Adrenal gland (tissue), 12 donors: ENCODE measurements around the gene CHRNB4. TPM values are rescaled to one million over a fixed set of nuclear protein-coding genes. Genes with fewer than 3 reads are reported as not detected.
A peak's percentile ranks its signal among the peaks of the same experiment; 100 is the strongest.

Experiments used
- DNase-seq, 7 donors: peaks; one replicate each; pipeline ENCODE4 v3.0.0-alpha.2; 2019 to 2020
- H3K27ac ChIP-seq, 5 donors: fragments of 200-600 bp; sonication (generic) in 4 of 5; 1 replicate in 3 of 5; 2 replicates in 2 of 5; pipeline versions ENCODE4 v1.5.1 to v1.8.0; 2016 to 2020; ENCODE audit warnings: mild to moderate bottlenecking in 1 of 5
- H3K27me3 ChIP-seq: fragments of 200-600 bp; 2 replicates; pipeline ENCODE4 v1.8.0; 2021
- H3K36me3 ChIP-seq, 2 donors: fragments of 200-600 bp; replicated peaks in 1 of 2; 1 replicate in 1 of 2; 2 replicates in 1 of 2; pipeline versions ENCODE4 v1.5.1 to v1.8.0; 2018 to 2022
- H3K4me1 ChIP-seq, 2 donors: fragments of 200-600 bp; replicated peaks in 1 of 2; 1 replicate in 1 of 2; 2 replicates in 1 of 2; pipeline versions ENCODE4 v1.5.1 to v1.8.0; 2018 to 2021
- H3K4me3 ChIP-seq, 4 donors: fragments of 200-600 bp; sonication (generic) in 3 of 4; one replicate each; pipeline ENCODE4 v1.5.1; 2016 to 2018
- H3K9me3 ChIP-seq, 3 donors: fragments of 200-600 bp; sonication (generic) in 1 of 3; replicated peaks in 1 of 3; 1 replicate in 2 of 3; 2 replicates in 1 of 3; pipeline versions ENCODE4 v1.5.1 to v1.8.0; 2016 to 2021
- POLR2A ChIP-seq, 2 donors: fragments of 450-650 bp; IDR thresholded peaks; one replicate each; pipeline ENCODE4 v1.6.1; 2017; ENCODE audit warnings: antibody characterized with exemption in 2 of 2, mild to moderate bottlenecking in 2 of 2, moderate library complexity in 1 of 2
- WGBS, 4 donors: extraction: QIAGEN DNeasy Blood & Tissue Kit in 2 of 4; methylation state at CpG; one replicate each; pipeline versions ENCODE4 v1.1.5 to v1.1.7; 2013 to 2017; 5-methylcytosine and 5-hydroxymethylcytosine counted together
- intact Hi-C, 2 donors: fragments of 100-400 bp; cut with DNase I; formaldehyde crosslinking; loops; one replicate each; pipeline versions ENCODE4 v1.14.1 to v1.15.0; 2022 to 2023
- polyA plus RNA-seq, 3 donors: library from polyadenylated mRNA; stranded (reverse); fragments of 200-250 nt in 2 of 3; fragments of 350-450 nt in 1 of 3; fragmentation: Illumina TruSeq in 1 of 3; extraction: RNeasy Lipid Tissue Mini Kit (QIAGEN cat#74804) in 1 of 3; gene quantifications; one replicate each; pipeline ENCODE4 v1.2.3, GENCODE V29; 2013 to 2014
- total RNA-seq, 9 donors: library from RNA; depleted of rRNA in 4 of 9; stranded (reverse); fragments of >200 nt in 4 of 9; fragments of 120-200 nt in 1 of 9; fragmentation: NEBNext Ultra II Directional in 1 of 9; extraction: Animal tissue kit (Norgen Biotek cat#: 25700) in 1 of 9; gene quantifications; one replicate each; pipeline versions ENCODE4 v1.1.0 to v1.2.4, GENCODE V29; 2013 to 2023
- TF ChIP-seq, protein P1 (sequence below), 6 experiments: fragments of 450-650 bp in 4 of 6; fragments of 200-600 bp in 2 of 6; sonication (generic) in 1 of 6; IDR thresholded peaks; 1 replicate in 5 of 6; 2 replicates in 1 of 6; pipeline versions ENCODE4 v1.5.1 to v1.8.0; 2016 to 2021; ENCODE audit warnings: antibody characterized with exemption in 6 of 6, mild to moderate bottlenecking in 2 of 6, moderate library complexity in 1 of 6
- donor health status: healthy with polysubstance abuse.
- donor health status: Bipolar disorder and iron deficiency.
- donor health status: DM: yes; HTN: yes; CAD: no.
- donor health status: DM: no; HTN: no; CAD: no.
- donor health status: DM: no; HTN: no; CAD: no.
- donor health status: DM: yes; HTN: yes; CAD: no.

Gene CHRNB4
- total and polyA plus RNA-seq, 12 donors: 0.24 to 5.7 (median 1.2) TPM

GRCh38 chr15:78623786-78624497 lies 17.1 kb downstream of the CHRNB4 start:
- H3K9me3 ChIP-seq: no peaks in the 10 kb centered on the region
- TF ChIP-seq, protein P1, sequence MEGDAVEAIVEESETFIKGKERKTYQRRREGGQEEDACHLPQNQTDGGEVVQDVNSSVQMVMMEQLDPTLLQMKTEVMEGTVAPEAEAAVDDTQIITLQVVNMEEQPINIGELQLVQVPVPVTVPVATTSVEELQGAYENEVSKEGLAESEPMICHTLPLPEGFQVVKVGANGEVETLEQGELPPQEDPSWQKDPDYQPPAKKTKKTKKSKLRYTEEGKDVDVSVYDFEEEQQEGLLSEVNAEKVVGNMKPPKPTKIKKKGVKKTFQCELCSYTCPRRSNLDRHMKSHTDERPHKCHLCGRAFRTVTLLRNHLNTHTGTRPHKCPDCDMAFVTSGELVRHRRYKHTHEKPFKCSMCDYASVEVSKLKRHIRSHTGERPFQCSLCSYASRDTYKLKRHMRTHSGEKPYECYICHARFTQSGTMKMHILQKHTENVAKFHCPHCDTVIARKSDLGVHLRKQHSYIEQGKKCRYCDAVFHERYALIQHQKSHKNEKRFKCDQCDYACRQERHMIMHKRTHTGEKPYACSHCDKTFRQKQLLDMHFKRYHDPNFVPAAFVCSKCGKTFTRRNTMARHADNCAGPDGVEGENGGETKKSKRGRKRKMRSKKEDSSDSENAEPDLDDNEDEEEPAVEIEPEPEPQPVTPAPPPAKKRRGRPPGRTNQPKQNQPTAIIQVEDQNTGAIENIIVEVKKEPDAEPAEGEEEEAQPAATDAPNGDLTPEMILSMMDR (IDR thresholded peaks at IDR 0.05): no peak
- no peak for TF ChIP-seq POLR2A (IDR thresholded peaks at IDR 0.05)
- H3K27me3 ChIP-seq: peaks cover 25% of the 10 kb centered on the region
- no peak overlapping the region for H3K4me3 ChIP-seq
- DNase-seq: peak in 2 of 7 donors; percentile 5 to 41
- intact Hi-C loops: no loop called here
- H3K36me3 ChIP-seq: no peaks in the 10 kb centered on the region
- H3K4me1 ChIP-seq: peaks cover 0 to 11% of the 10 kb centered on the region in 2 donors
- WGBS, 4 donors: 85 to 91% (median 88%) methylated on average over 7 of the region's 7 CpGs
- H3K27ac ChIP-seq: no peak overlapping the region

- TF ChIP-seq POLR2A (IDR thresholded peaks at IDR 0.05): no peak
- TF ChIP-seq, protein P1 (IDR thresholded peaks at IDR 0.05): no peak
- Histone ChIP-seq H3K27me3 (peaks cover 28% of the 10 kb centered on the region), H3K9me3 (no peaks in the 10 kb centered on the region), H3K36me3 (no peaks in the 10 kb centered on the region), H3K4me1 (peaks cover 0 to 11% of the 10 kb centered on the region in 2 donors), H3K4me3 (no peak overlapping the region), H3K27ac (no peak overlapping the region)
- DNase-seq: peak in 2 of 7 donors; percentile 12 to 47
- WGBS, 4 donors: 84 to 91% (median 88%) methylated on average over 9 to 10 of the region's 10 CpGs
- intact Hi-C loops: no loop called here
Observed at GRCh38 chr15:78621810-78622402, 19.1 kb downstream of the CHRNB4 start.

- intact Hi-C loops: no loop called here
- Histone ChIP-seq H3K4me1 (peaks cover 0 to 11% of the 10 kb centered on the region in 2 donors), H3K27me3 (peaks cover 28% of the 10 kb centered on the region), H3K27ac (peak within 1 kb of the TSS in 1 of 5 donors; percentile 69), H3K36me3 (no peaks in the 10 kb centered on the region), H3K9me3 (no peaks in the 10 kb centered on the region), H3K4me3 (peak within 1 kb of the TSS in 1 of 4 donors; percentile 49)
- WGBS, 4 donors: 2 to 10% (median 4%) methylated on average over 20 to 102 of the region's 102 CpGs
- peak in 2 of 7 donors; percentile 15 to 49 for DNase-seq
- peak in 1 of 2 donors; percentile 7 for TF ChIP-seq POLR2A (IDR thresholded peaks at IDR 0.05)
- TF ChIP-seq, protein P1 (IDR thresholded peaks at IDR 0.05): no peak
Observed at GRCh38 chr15:78620527-78621421, 20.2 kb downstream of the CHRNB4 start, which contains the start of gene CHRNA3. Gene CHRNA3, minus strand, starts transcription at chr15:78620996. Its CDS starts 202 bp downstream, at chr15:78620794.
